HG03196 (cell line): Measurements from ENCODE around the gene PCGF1.

ENCODE experiments used
- ATAC-seq: cut with Tn5 transposase; IDR thresholded peaks from one replicate; pipeline ENCODE4 v1.9.1; 2021; ENCODE audit not compliant: unreplicated experiment

The PCGF1 gene

DNA sequence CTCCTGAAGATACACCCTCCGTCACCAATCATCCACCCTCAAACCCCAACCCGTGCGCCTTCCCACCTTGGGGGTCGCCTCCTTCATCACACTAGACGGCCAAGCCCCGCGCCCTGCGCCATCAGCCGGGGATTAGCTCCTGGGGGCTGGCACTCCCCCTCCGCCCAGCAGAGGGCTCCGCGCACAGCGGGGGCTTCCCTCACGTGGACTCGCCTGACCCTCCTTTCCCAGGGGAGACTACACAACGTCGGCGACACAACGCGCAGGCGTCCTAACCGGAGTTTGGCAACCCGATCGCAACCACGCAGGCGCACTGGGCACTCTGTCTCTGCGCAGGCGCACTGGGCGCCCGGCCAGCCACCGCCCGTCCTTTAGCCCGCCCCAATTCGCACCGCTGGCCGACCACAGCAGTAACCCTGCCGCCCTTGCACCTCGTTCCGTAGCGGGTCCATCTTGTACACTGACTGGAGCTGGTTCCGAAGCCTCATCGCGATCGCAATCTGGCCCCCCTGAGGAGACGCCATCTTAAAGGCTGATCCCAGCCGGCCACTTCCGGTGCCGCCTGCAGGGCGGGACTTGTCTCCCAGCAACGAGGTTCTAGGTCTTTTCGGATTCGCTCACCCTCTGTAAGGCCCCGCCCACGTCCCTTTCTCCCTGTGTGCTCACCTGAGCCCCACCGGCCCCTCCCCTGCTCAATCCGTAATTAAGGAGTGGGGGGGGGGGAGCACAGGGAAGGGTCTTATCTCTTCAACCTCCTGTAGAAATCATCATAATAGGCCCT lies at the start of gene PCGF1:
PCGF1 (minus strand) TSS at position 551 of the 781 bp plus-strand sequence; CDS start at position 524, 27 bp downstream.
- peak; percentile 75 for ATAC-seq

DNA sequence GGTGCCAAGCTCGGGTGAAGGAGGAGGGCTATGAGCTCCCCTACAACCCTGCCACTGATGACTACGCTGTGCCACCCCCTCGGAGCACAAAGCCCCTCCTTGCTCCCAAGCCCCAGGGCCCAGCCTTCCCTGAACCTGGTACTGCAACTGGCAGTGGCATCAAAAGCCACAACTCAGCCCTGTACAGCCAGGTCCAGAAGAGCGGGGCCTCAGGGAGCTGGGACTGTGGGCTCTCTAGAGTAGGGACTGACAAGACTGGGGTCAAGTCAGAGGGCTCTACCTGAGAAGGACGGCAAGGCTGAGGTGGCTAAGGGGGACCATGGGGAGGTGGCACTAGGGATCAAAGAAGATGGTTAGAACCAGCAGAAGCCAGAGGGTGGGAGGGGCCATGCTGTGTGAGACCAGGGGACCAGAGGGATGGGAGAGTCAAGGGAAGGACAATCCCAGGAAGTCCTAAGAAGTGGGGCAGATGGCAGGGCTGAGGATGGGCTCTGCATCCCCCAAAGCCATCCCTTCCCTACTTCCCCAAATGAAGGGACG lies 49.4 kb upstream of the PCGF1 start:
- ATAC-seq = no peak

DNA sequence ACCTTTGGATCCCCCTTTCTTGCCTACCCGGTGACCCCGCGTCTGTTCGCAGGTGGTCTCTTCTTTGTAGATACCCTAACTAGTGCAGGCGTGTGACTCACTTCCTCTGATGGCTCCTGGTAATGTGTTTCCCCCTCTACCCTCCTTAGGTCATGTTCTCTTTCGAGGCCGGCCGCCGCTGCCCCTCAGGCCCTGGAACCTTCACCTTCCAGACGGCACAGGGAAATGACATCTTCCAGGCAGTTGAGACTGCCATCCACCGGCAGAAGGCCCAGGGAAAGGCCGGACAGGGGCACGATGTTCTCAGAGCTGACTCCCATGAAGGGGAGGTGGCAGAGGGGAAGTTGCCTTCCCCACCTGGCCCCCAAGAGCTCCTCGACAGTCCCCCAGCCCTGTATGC lies 48.7 kb upstream of the PCGF1 start:
- ATAC-seq = no peak

DNA sequence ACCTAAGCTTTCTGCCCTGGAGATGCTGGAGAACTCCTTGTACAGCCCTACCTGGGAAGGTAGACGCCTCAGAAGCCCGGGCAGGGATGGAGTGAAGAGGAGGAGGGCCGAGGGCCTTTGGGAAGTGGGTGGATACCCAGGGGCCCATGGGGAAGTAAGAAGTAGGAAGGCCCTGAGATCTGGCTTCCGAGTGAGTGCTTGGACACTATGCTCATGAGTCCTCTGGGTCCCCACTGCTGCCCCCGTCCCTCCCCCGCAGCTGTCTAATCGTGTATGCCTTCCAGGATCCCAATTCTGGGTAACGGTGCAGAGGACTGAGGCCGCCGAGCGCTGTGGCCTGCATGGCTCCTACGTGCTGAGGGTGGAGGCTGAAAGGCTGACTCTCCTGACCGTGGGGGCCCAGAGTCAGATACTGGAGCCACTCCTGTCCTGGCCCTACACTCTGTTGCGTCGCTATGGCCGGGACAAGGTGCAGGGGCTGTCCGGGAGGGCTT lies 48.2 kb upstream of the PCGF1 start:
- no peak for ATAC-seq

DNA sequence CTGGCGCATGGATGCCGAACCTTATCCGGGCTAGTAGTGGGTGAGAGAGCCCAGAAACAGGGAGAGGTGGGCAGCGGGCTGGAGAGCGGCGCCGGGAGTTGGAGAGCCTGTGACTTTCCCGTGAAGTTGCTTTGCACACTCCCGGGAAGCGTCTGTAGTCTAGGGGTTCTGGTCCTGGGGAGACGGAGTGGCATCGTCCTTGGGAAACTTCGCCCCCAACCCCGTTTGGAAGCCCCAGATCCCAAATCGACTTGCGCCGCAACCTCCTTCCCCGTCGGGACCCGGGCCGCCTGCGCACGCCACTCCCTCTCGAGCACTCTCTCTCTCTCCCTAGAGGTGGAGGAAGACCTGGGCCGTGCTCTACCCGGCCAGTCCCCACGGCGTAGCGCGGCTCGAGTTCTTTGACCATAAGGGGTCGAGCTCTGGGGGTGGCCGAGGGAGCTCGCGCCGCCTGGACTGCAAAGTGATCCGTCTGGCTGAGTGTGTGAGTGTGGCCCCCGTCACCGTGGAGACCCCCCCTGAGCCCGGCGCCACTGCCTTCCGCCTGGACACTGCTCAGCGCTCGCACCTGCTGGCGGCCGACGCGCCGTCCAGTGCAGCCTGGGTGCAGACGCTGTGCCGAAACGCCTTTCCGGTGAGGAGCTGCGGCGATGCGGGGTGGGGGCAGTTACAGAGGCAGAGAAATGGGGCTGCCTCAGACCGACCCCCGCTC lies 47.5 kb upstream of the PCGF1 start:
- ATAC-seq = no peak

DNA sequence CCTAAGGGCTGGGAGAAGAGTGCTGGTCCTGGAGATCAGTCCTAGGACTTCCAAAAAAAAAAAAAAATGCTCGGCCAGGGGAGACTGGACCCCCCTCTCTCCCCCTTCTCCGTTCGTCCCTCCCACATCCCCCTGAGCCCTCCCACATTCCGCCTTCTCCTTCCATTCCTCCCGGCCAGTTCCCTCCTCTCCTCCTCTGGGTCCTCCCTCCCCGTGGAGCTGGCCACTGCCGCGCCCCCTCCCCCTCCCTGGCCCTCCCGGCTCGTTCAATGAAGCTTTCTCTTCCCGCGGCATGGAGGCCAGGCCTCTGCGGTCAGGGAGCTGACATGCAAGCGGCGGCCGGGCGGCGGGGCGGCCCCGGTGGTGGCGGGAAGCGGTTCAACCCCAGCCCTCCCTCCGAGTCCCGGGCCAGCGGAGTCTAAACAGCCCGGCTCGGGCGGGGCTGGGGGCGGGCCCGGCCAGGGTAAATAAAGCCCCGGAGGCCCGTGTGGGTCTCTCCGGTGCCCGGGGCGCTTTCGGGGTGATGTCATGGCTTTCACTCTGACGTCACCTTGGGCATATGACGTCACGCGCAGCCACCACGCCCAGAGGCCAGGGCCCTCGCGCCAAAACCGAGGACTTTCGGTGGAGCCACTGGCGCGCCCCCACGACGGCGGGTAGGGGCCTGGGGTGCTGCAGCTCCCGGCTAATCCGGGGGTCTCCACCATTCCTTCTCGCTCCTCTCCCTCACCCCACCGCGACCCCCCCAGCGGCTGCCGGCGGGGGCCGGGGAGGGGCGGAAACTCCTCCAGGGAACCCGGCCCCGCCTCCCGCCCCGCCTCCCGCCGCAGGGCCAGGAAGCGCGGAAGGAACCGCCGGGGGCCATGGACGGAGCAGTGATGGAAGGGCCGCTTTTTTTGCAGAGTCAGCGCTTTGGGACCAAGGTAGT lies 46.7 kb upstream of the PCGF1 start, which contains the start of the genes DOK1 and LOXL3:
DOK1 (plus strand) TSS at position 829 of the 928 bp plus-strand sequence; CDS start at position 864, 35 bp downstream.
LOXL3 (minus strand) TSS at position 51 of the 928 bp plus-strand sequence. CDS start 1,308 bp downstream, outside the sequence.
- peak; percentile 48 for ATAC-seq

DNA sequence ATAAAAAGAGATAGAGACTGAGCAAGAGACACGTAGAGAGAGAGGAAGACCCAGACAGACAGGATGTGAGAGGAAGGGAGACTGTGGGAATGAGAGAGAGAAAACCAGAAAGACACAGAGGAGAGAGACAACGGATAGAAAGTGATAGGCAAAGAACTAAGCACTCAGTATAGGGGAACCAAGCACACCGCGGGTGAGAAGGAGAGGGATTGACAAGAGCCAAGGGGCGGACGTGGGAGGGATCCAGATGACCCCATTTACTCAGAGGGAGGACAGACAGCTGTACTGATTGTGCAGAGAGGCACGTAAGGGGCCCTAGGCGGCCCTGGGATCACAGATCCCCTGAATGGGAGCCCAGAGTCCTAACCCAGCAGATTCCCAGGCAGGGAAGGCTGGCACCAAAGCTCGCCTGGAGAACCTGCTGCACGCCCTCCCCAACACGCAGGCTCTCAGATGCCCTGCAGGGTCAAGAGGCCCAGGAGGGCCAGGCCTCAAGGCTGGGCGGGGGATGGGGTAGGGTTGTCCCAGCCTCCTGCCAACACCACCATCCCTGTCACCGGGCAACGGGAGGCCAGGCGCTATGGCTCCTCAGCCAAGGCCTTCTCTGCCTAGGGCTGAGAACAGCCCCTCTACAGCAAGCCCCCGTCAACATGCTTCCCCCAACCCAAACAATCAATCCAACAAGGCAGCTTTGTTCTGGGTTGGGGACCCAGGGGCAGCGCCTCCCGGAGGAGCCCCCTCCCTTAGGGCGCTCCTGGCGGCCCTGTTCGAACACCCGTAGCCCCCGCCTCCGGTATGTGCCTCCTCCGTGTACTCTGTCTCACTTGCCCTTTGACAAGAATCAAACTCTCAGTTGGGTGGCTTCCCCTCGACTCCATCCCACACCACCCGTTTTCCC lies 45.7 kb upstream of the PCGF1 start:
- ATAC-seq = no peak

DNA sequence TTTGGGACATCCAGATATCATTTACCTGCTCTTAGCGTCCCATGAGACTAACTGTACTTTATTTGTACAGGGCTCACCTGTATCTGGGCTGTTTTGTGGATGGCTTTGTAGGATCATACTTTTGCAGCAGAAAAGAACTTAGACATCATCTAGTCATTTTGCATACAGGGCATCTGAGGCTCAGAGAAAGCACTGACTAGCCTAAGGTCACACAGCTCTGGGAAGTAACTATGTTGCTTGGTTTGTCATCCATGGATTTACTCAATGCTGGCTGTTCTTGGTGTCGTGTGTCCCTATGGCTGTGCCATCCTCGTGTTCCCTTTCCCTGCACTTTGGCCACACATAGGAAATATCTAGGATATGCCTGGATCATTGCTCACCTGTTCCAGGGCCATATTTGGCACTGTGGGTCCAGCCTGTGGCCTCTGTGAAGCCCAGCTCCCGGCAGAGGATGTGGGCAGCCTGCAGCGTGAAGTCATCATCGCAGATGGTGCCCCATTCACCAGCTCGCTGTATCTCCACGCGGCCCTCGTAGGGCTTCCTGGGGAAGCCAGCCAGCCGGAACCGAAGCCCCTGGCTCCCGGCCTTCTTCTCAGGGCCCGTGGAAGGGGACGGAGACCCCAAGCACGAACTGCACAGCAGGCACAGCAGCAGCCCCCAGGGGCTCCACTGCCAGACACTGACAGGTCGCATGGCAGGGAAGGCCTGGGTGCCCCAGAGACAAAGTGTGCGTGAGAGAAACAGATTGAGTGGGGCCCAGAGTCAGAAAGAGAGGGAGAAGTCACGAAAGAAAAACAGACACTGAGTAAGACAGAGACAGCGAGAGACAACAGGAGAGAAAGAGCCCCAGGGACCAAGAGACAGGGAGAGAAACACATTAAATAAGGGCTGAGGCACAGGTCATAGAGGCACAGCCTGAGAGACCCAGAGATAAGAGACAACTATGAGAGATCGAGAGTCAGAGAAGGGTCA lies 44.7 kb upstream of the PCGF1 start:
- no peak for ATAC-seq

DNA sequence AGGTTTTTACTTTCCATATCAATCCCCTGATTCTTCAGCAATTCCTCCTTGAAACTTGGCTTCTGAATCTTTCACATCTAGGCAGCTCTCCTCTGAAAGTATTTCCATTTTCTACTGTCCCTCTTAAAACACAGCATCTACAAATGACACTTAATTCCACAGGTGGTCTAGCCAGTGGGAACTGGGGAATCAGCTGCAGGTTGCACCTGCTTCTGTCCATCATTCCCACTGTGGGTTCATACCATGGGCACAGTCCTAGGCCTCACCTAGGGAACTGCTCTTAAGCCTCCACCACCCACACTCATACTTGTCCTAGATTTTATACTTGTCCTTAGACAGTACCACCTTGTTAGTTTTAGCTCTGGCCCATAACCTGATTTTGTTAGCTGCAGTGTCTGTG lies 44.0 kb upstream of the PCGF1 start:
- no peak for ATAC-seq

DNA sequence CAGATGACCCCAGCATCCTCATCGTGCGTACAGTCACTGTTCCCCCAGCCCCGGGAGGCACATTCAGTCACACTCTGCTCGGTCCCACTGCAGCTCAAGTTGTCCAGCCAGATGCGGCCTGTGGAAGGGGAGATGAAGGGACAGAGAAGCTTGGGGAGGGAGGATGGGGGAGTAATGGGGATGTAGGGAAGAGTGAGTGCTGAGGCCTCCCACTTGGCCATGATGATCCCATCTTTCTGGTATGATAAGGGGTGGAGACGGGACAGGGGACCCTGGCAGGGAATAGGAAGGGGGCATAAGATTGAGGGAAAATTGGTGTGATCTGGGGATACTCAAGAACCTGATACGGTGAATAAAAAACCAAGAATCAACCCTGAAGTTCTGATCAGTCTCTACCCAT lies 42.7 kb upstream of the PCGF1 start:
- no peak for ATAC-seq

DNA sequence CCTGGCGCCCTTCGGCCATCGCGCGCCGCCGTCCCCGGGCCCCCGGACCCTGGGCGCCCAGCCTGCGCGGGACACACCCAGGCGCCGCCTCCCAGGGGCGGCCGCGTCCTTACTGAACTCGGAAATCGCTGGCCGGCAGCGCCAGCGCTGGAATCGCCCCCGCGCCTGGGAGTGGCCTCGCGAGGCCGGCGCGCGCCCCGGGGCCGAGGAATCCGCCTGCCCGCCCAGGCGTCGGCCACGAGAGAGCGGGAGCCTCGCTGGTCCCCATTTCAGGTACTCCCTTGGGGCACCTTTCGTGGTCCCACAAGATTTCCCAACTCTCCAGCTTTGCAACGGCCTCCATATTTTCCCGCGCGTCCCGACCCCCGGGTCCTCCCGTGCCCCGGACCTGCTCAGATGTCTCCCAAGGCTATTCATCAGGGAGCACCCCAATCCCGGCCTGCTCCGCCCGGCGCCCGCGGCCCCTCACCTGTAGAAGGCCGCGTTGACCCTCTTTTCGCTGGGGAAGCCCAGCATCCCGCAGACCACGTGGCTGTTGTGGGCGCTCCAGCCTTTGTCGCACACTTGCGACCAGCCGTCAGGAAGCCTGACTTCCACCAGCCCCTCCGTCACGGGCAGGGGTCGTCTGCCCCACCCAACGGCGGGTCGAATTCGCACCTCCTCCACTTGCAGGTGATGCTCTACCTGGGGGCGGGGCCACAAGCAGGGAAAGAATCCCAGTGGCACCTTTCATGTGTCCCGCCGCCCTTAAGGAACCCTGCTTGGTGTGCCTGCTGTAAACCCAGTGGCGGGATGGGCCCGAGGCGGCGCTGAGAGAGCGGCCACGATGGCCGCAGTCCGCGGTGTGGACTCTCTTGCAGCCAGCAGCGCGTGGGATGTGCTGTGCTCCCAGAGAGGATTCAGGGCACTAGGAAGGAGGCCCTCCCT lies 41.7 kb upstream of the PCGF1 start:
- no peak for ATAC-seq

DNA sequence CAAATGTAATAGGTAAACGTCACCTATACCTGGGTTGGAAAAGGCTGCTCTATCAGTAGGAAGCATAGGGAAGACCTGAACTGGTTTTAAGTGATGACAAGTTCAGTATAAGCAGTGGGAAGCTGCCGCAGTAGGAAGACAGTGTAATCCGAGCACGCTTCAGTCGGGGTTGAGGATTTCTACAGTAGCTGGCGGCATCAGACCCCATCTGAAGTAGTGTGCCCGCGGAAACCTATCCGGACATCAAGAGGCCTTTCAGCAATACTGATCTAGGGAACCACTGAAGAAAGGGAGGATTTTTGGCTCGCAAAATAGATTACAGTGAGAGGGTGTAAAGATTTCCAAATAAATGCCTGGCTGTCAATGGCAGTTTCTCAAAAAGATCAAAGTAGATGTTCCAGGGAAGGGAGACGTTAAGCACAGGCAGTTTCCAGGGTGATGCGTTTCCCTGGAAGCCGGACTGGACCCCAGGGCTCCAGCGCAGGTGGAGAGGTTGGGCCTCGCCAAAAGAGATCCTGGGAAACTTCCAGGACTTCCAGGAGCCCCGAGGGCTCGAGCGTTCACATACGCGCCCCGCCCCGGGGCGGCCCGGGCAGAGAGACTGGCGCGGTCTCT lies 40.9 kb upstream of the PCGF1 start:
- no peak for ATAC-seq

DNA sequence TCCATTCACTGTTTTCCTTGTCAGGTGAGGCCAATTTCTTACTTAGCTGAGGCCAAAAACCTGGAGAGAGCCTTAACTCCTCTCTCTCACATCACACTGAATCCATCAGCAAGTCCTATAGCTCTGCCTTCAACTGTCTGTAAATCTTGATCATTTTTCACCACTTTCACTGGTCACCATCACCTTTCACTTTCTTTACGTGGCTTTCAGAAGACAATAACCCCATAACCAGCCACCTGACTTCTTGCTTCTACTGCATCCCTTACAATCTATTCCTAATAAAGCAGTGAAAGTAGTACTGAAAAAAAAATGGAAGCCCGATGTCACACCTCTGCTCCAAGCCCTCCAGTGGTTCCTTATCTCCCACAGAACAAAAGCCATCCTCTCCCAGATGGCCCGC lies 38.5 kb upstream of the PCGF1 start:
- ATAC-seq = no peak

DNA sequence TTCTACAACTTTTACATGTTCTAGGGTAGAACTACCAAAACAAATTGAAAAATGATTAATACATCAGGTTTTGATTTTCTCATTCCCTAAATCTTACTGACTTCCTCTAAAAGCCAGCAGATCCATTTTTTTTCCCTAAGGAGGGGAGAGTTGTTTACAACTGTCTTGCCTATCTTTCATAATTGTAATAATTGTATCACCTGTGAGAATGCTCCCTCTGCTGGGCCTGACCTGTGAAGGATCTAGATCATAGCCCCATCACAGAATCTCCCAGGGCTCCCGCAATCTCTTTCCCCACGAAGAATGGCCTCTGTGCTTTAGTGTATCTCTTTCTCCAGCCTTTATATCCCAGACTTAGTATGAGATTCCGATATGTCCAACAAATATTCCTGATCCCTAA lies 37.1 kb upstream of the PCGF1 start:
- no peak for ATAC-seq

DNA sequence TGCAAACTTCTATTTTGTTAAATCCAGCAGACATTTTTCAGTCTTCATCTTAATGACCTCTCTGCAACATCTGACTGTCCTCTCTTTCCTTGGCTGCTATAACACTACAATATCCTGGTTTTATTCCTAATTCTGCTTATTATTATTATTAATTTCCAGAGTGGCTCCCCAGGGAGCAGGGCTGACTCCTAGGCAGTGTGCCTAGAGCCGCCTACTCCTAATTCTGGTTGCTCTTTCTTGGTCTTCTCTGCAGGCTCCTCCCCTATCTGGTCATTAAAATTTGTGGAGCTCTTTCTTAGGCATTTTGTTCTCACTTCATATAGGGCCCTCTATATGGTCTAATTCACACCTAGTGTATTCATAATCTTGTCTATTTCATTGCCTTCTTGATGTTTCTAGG lies 35.5 kb upstream of the PCGF1 start:
- ATAC-seq = no peak

DNA sequence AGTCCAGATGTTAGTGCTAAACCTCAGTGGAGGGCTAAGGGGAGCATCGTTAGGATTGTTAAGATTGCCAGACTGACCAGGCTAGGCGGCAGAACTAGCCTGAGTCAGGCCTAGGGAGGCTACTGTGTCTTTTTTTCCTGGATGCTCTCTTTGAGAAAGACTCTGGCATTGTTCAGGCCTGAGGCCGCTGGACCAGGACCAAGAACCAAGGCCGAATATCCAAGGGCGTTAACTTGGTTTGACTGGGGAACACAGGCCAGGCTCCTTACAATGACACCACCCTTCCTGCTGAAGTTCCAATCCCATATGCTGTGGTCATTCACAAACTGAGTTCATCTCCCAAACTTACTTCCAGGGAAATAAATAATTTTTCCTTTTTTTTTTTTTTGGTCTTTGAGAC lies 32.8 kb upstream of the PCGF1 start:
- ATAC-seq = no peak

DNA sequence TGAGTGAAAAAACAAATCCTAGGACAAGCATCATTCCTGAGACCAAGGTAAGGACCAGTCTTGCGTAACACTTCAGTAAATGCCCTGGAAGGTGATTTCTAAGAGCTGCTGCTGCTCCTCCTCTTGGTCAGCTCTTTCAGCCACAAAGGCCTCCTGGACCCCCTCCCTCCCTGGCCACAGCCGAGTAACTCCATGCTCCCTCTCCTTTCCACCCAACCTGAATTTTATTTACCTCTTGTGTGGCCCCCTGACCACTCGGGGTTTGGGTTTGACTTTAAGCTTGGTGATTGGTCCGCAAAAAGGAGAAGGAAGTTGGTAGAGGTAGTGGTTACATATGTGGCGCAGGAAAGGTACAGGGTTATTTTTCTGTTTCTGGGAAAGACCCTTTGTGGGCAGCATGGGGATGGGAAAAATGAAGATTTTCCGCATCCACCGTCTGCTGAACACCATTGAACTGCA lies 31.4 kb upstream of the PCGF1 start:
- ATAC-seq = no peak
